HepG2 (cell line): ENCODE results near the gene GDPGP1. TPM values are rescaled to one million over a fixed set of nuclear protein-coding genes. Genes with fewer than 3 reads are reported as not detected.

Source experiments
- CEBPZ ChIP-seq: IDR thresholded peaks from 2 replicates; pipeline ENCODE4 v1.6.1; 2012; ENCODE audit warnings: low read length, improper control_type of control experiment
- ELF4 ChIP-seq: sonication (generic); formaldehyde crosslinking; IDR thresholded peaks from 2 replicates; pipeline ENCODE4 v1.5.0; 2020; ENCODE audit warnings: missing genetic modification reagents, mild to moderate bottlenecking, moderate library complexity, borderline replicate concordance
- KDM3A ChIP-seq: IDR thresholded peaks from 2 replicates; pipeline ENCODE4 v1.6.1; 2018; ENCODE audit warnings: low read depth, missing compliant biosample characterization
- KLF15 ChIP-seq: sonication (generic); formaldehyde crosslinking; IDR thresholded peaks from 2 replicates; pipeline ENCODE4 v1.8.1; 2023; ENCODE audit warnings: borderline replicate concordance, mild to moderate bottlenecking, inconsistent platforms, missing genetic modification reagents, mixed read lengths
- NCOA2 ChIP-seq: sonication (generic); formaldehyde crosslinking; IDR thresholded peaks from 2 replicates; pipeline ENCODE4 v1.8.0; 2022; ENCODE audit warnings: inconsistent platforms
- NFKBIZ ChIP-seq: IDR thresholded peaks from 2 replicates; pipeline ENCODE4 v1.6.1; 2018; ENCODE audit warnings: missing genetic modification reagents, missing compliant biosample characterization
- NKX3-1 ChIP-seq: sonication (generic); formaldehyde crosslinking; IDR thresholded peaks from 2 replicates; pipeline ENCODE4 v1.5.0; 2020; ENCODE audit warnings: missing genetic modification reagents
- POLR2G ChIP-seq: fragments of 200-400 bp; formaldehyde crosslinking; IDR thresholded peaks from 2 replicates; pipeline ENCODE4 v1.6.1; 2018; ENCODE audit warnings: mild to moderate bottlenecking, low read depth, low read length, moderate library complexity
- RARG ChIP-seq: sonication (generic); formaldehyde crosslinking; IDR thresholded peaks from 2 replicates; pipeline ENCODE4 v1.4.0; 2020; ENCODE audit warnings: low read depth, mild to moderate bottlenecking, missing genetic modification reagents
- RFX5 ChIP-seq: IDR thresholded peaks from 2 replicates; pipeline ENCODE4 v1.6.1; 2011; ENCODE audit warnings: low read depth, low read length, improper control_type of control experiment
- SAFB2 ChIP-seq: sonication (generic); formaldehyde crosslinking; IDR thresholded peaks from 2 replicates; pipeline ENCODE4 v1.5.1; 2020; ENCODE audit warnings: missing genetic modification reagents, low read depth, mild to moderate bottlenecking, borderline replicate concordance
- SNRNP70 ChIP-seq: fragments of 200-400 bp; formaldehyde crosslinking; IDR thresholded peaks from 2 replicates; pipeline ENCODE4 v1.6.1; 2017; ENCODE audit warnings: mild to moderate bottlenecking, low read depth, low read length, moderate library complexity
- TBL1XR1 ChIP-seq: fragments of 150-350 bp; IDR thresholded peaks from 2 replicates; pipeline ENCODE4 v1.6.1; 2014; ENCODE audit warnings: borderline replicate concordance, low read length; ENCODE audit not compliant: partially characterized antibody
- ZFP37 ChIP-seq: sonication (generic); formaldehyde crosslinking; IDR thresholded peaks from 2 replicates; pipeline ENCODE4 v1.4.0; 2020; ENCODE audit warnings: missing genetic modification reagents, borderline replicate concordance
- ZNF281 ChIP-seq: sonication (generic); formaldehyde crosslinking; IDR thresholded peaks from 2 replicates; pipeline ENCODE4 v1.4.0; 2020; ENCODE audit warnings: missing genetic modification reagents, borderline replicate concordance
- ZNF543 ChIP-seq: sonication (generic); formaldehyde crosslinking; IDR thresholded peaks from 2 replicates; pipeline ENCODE4 v1.4.0; 2020; ENCODE audit warnings: mild to moderate bottlenecking, missing genetic modification reagents
- ZNF839 ChIP-seq: sonication (generic); formaldehyde crosslinking; IDR thresholded peaks from 2 replicates; pipeline ENCODE4 v1.4.0; 2020; ENCODE audit warnings: missing genetic modification reagents, mild to moderate bottlenecking, borderline replicate concordance
- ZSCAN30 ChIP-seq: sonication (generic); formaldehyde crosslinking; IDR thresholded peaks from 2 replicates; pipeline ENCODE4 v1.5.0; 2020; ENCODE audit warnings: mild to moderate bottlenecking, missing genetic modification reagents
- polyA plus RNA-seq, 8 experiments: library from polyadenylated mRNA; depleted of rRNA in 3 of 8; stranded (reverse) in 7 of 8; unstranded in 1 of 8; fragments of >200 nt; fragmentation: Illumina TruSeq in 4 of 8; extraction: Trizol in 4 of 8; gene quantifications; 2 replicates each; pipeline versions ENCODE4 v1.2.1 to v1.2.3, GENCODE V29; 2011 to 2016; ENCODE audit warnings: low read depth in 4 of 8, missing spikeins in 1 of 8, mixed read lengths in 1 of 8; ENCODE audit not compliant: insufficient read depth in 1 of 8
- total RNA-seq, 5 experiments: library from RNA; depleted of rRNA; stranded (reverse); fragments of >200 nt; fragmentation: Illumina TruSeq; extraction: Trizol; gene quantifications; 2 replicates each; pipeline ENCODE4 v1.2.3, GENCODE V29; 2016; ENCODE audit warnings: low read depth in 1 of 5
- TF ChIP-seq, protein P1 (sequence below): sonication (generic); formaldehyde crosslinking; IDR thresholded peaks from 2 replicates; pipeline ENCODE4 v1.5.0; 2020; ENCODE audit warnings: missing genetic modification reagents, mild to moderate bottlenecking, borderline replicate concordance
- TF ChIP-seq, protein P2 (sequence below): sonication (generic); formaldehyde crosslinking; IDR thresholded peaks from 2 replicates; pipeline ENCODE4 v1.5.1; 2020; ENCODE audit warnings: mild to moderate bottlenecking, missing genetic modification reagents, moderate library complexity

Gene GDPGP1
- total and polyA plus RNA-seq, 2 of the 13 experiments (the other 11 are each of a cell fraction or from before 2014, with no cell fraction given): 1.5 to 4.3 TPM

DNA sequence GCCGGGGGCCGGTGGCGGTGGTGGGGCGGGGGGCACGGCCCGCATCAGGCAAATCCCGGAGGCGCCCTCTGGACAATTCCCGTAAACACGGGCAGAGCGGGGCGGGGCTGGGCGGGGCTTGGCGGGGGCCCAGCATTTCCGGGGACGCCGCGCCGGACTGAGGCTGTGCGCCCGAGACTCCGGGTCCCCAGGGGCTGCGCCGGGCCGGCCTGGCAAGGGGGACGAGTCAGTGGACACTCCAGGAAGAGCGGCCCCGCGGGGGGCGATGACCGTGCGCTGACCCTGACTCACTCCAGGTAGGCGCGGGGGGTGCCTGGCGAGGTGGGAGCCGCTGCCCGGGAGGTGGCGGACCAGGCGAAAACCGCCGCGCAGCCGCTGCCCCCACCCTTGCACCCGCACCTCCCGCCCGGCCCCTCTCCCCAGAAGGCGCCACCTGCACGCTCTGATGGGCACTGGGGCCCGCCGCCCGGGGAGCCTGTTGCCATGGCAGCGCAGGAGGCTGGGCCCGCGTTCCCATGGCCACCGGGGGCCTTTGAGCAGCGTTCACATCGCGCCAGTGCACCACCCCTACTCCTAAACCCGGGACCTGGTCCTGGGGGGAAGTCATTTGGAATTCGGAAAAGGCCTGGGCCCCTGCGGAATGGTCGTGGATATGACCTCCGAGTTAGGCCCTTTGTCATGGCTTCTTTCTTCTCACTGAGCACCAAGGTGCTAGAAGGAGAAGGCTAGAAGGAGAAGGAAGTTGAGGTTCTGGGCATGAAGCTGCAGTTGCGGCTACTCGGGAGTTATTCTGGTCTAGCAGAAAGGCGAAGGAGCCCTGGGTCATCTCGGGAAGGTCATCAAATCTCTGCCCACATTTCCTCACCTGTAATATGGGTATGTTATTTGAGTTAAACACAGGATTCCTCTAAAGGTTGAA is 49.0 kb upstream of the GDPGP1 start (continued):
- peak; percentile 53; the same call in 1 of the 2 replicates for TF ChIP-seq POLR2G
- TF ChIP-seq NCOA2: peak; percentile 36; the same call in 1 of the 2 replicates
- peak; percentile 23; the same call in 1 of the 2 replicates for TF ChIP-seq KDM3A
- TF ChIP-seq ZNF839 (CRISPR knock-in tag): no peak
- TF ChIP-seq ZNF281: no peak; the same call in 1 of the 2 replicates
- TF ChIP-seq NKX3-1 (CRISPR knock-in tag): no peak
- TF ChIP-seq, protein P1, sequence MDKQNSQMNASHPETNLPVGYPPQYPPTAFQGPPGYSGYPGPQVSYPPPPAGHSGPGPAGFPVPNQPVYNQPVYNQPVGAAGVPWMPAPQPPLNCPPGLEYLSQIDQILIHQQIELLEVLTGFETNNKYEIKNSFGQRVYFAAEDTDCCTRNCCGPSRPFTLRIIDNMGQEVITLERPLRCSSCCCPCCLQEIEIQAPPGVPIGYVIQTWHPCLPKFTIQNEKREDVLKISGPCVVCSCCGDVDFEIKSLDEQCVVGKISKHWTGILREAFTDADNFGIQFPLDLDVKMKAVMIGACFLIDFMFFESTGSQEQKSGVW (CRISPR knock-in tag): no peak
- no peak for TF ChIP-seq KLF15
- no peak for TF ChIP-seq ZSCAN30
- no peak for TF ChIP-seq SNRNP70
- TF ChIP-seq, protein P2, sequence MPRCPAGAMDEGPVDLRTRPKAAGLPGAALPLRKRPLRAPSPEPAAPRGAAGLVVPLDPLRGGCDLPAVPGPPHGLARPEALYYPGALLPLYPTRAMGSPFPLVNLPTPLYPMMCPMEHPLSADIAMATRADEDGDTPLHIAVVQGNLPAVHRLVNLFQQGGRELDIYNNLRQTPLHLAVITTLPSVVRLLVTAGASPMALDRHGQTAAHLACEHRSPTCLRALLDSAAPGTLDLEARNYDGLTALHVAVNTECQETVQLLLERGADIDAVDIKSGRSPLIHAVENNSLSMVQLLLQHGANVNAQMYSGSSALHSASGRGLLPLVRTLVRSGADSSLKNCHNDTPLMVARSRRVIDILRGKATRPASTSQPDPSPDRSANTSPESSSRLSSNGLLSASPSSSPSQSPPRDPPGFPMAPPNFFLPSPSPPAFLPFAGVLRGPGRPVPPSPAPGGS (CRISPR knock-in tag): peak; percentile 67; the same call in 1 of the 2 replicates
- no peak; the same call in 1 of the 2 replicates for TF ChIP-seq ZFP37
- no peak for TF ChIP-seq RARG (CRISPR knock-in tag)
- no peak for TF ChIP-seq TBL1XR1
- TF ChIP-seq ZNF543: peak; percentile 78
- no peak for TF ChIP-seq CEBPZ
- TF ChIP-seq ELF4 (CRISPR knock-in tag): 0 out of 2 replicates have a peak, but pooled peaks have one; percentile 20
- no peak for TF ChIP-seq NFKBIZ (CRISPR knock-in tag)
- TF ChIP-seq SAFB2 (CRISPR knock-in tag): no peak
- TF ChIP-seq RFX5: no peak
